K562 (cell line): ENCODE data around the gene CHAT. TPM values are rescaled to one million over a fixed set of nuclear protein-coding genes. Genes with fewer than 3 reads are reported as not detected.

Source experiments
- ATAC-seq: fragments of 200-7000 bp; cut with Tn5 transposase; 3 replicates; pipeline ENCODE4 v1.9.1; 2020; ENCODE audit warnings: moderate library complexity
- BruUV-seq: library from RNA; stranded (reverse); fragments of 400-500 nt; replicated peaks from 2 replicates; lab custom pipeline; 2021; lab: Mats Ljungman, UMichigan
- CTCF ChIA-PET: fragments of 300-600 bp; formaldehyde crosslinking; extraction: SDS; loops from one replicate; lab custom pipeline; 2021; ENCODE audit warnings: low intra/inter-chr PET ratio; lab: Yijun Ruan, JAX
- POLR2A ChIA-PET: fragments of 300-600, 350-650 bp; sonication (Branson Sonifier 250); formaldehyde crosslinking; extraction: SDS; loops from one replicate; lab custom pipeline; 2021; ENCODE audit warnings: antibody characterized with exemption, inconsistent platforms; lab: Yijun Ruan, JAX
- DNase-seq, 4 experiments: peaks; one replicate each; pipeline versions ENCODE4 v3.0.0 to v3.0.0-alpha.2; 2011 to 2018; ENCODE audit warnings: low spot score in 3 of 4, mixed read lengths in 3 of 4; ENCODE audit errors: extremely low read depth in 1 of 4
- FAIRE-seq: peaks from 2 replicates; lab custom pipeline; 2011; peaks lifted over from hg19 to GRCh38; lab: Jason Lieb, UNC
- H2AFZ ChIP-seq: 2 replicates; pipeline ENCODE4 v1.6.0; 2011; ENCODE audit warnings: low read depth, low read length, control low read depth, inconsistent platforms
- H3K27ac ChIP-seq: fragments of 200-600 bp; 3 replicates; pipeline ENCODE4 v1.8.0; 2011; ENCODE audit warnings: low read depth, mild to moderate bottlenecking, control low read depth, inconsistent platforms, low read length, moderate library complexity, mixed read lengths; ENCODE audit errors: extremely low read depth
- H3K27me3 ChIP-seq, 2 experiments: fragments of 300-600 bp in 1 of 2; 2 replicates in 1 of 2; 3 replicates in 1 of 2; pipeline versions ENCODE4 v1.6.0 to v1.8.0; 2011; ENCODE audit warnings: inconsistent platforms in 2 of 2, low read length in 2 of 2, mild to moderate bottlenecking in 1 of 2, mixed read lengths in 1 of 2, moderate library complexity in 1 of 2; ENCODE audit not compliant: control insufficient read depth in 2 of 2, insufficient read depth in 2 of 2
- H3K36me3 ChIP-seq: fragments of 300-600 bp; 3 replicates; pipeline ENCODE4 v1.8.0; 2011; ENCODE audit warnings: mild to moderate bottlenecking, low read length, inconsistent platforms; ENCODE audit not compliant: control insufficient read depth, insufficient read depth
- H3K4me1 ChIP-seq, 2 experiments: fragments of 200-600 bp in 1 of 2; replicated peaks in 1 of 2; 2 replicates in 1 of 2; 3 replicates in 1 of 2; pipeline versions ENCODE4 v1.5.1 to v1.8.0; 2011; ENCODE audit warnings: inconsistent platforms in 2 of 2, low read length in 2 of 2, mild to moderate bottlenecking in 1 of 2, mixed read lengths in 1 of 2, moderate library complexity in 1 of 2; ENCODE audit not compliant: control insufficient read depth in 2 of 2, insufficient read depth in 2 of 2
- H3K4me2 ChIP-seq: 2 replicates; pipeline ENCODE4 v1.6.1; 2011; ENCODE audit warnings: low read length, control low read depth, inconsistent platforms, mixed read lengths; ENCODE audit not compliant: insufficient read depth
- H3K4me3 ChIP-seq: fragments of 200-600 bp; sonication (generic), shearing (Covaris generic); 2 replicates; pipeline ENCODE4 v1.5.1; 2016; ENCODE audit warnings: control low read depth, inconsistent platforms
- H3K79me2 ChIP-seq: fragments of 200-600 bp; 3 replicates; pipeline ENCODE4 v1.8.0; 2011; ENCODE audit warnings: low read length, inconsistent platforms; ENCODE audit not compliant: control insufficient read depth, insufficient read depth
- H3K9ac ChIP-seq, 2 experiments: 2 replicates each; pipeline versions ENCODE4 v1.6.0 to v1.6.1; 2011; ENCODE audit warnings: low read depth in 2 of 2, low read length in 2 of 2, control low read depth in 1 of 2, inconsistent platforms in 1 of 2, mild to moderate bottlenecking in 1 of 2, mixed read lengths in 1 of 2; ENCODE audit not compliant: insufficient read depth in 1 of 2
- H3K9me1 ChIP-seq: one replicate; pipeline ENCODE4 v1.6.0; 2011; ENCODE audit warnings: inconsistent platforms, mild to moderate bottlenecking, low read length, moderate library complexity; ENCODE audit not compliant: control insufficient read depth, insufficient read depth
- H3K9me3 ChIP-seq: replicated peaks from 2 replicates; pipeline ENCODE4 v1.5.1; 2011; ENCODE audit warnings: low read depth, low read length, inconsistent platforms; ENCODE audit not compliant: control insufficient read depth, insufficient read depth
- H4K20me1 ChIP-seq: replicated peaks from 2 replicates; pipeline ENCODE4 v1.6.1; 2011; ENCODE audit warnings: low read length, inconsistent platforms, mixed read lengths; ENCODE audit not compliant: control insufficient read depth, insufficient read depth
- ETV5 ChIP-seq: sonication (generic); formaldehyde crosslinking; IDR thresholded peaks from 2 replicates; pipeline ENCODE4 v1.4.0; 2020; ENCODE audit warnings: low read depth, mild to moderate bottlenecking, missing genetic modification reagents
- NBN ChIP-seq: fragments of 450-650 bp; IDR thresholded peaks from 2 replicates; pipeline ENCODE4 v1.6.1; 2016; ENCODE audit warnings: low read depth, mild to moderate bottlenecking
- TAF15 ChIP-seq: fragments of 200-400 bp; formaldehyde crosslinking; IDR thresholded peaks from 2 replicates; pipeline ENCODE4 v1.6.1; 2017; ENCODE audit warnings: mild to moderate bottlenecking, low read depth, low read length, moderate library complexity
- THRA ChIP-seq: fragments of 450-650 bp; IDR thresholded peaks from 2 replicates; pipeline ENCODE4 v1.6.1; 2017; ENCODE audit warnings: mild to moderate bottlenecking, moderate library complexity
- WGBS: fragments of 100-300 bp; shearing (Covaris generic); methylation state at CpG from one replicate; pipeline ENCODE4 v1.1.6; 2016; ENCODE audit warnings: low coverage, mixed read lengths; ENCODE audit not compliant: insufficient coverage; ENCODE audit errors: missing lambda C conversion rate; 5-methylcytosine and 5-hydroxymethylcytosine counted together
- in situ Hi-C: fragments of 300-500 bp; cut with MboI; formaldehyde crosslinking; loops from 4 replicates; pipeline ENCODE4 v1.15.0; 2018; ENCODE audit warnings: inconsistent platforms, mixed read lengths
- intact Hi-C: fragments of 100-400 bp; cut with micrococcal nuclease; formaldehyde crosslinking; loops from 2 replicates; pipeline ENCODE4 v1.14.2; 2022
- polyA plus RNA-seq, 8 experiments: library from polyadenylated mRNA; depleted of rRNA in 4 of 8; stranded (reverse) in 5 of 8; unstranded in 3 of 8; fragments of >200 nt; fragmentation: Nextera tagmentation in 2 of 8; fragmentation: Illumina TruSeq in 1 of 8; extraction: Ambion mirVana in 2 of 8; extraction: Trizol in 1 of 8; gene quantifications; 2 replicates each; pipeline versions ENCODE4 v1.2.1 to v1.2.3, GENCODE V29; 2011 to 2014; ENCODE audit warnings: inconsistent platforms in 1 of 8, missing spikeins in 1 of 8
- total RNA-seq, 7 experiments: library from RNA; depleted of rRNA in 6 of 7; stranded (reverse); fragments of >200 nt in 6 of 7; fragmentation: Illumina TruSeq in 2 of 7; extraction: Trizol in 2 of 7; gene quantifications; 2 replicates each; pipeline versions ENCODE4 v1.2.1 to v1.2.3, GENCODE V29; 2011 to 2021; ENCODE audit warnings: low replicate concordance in 1 of 7
- TF ChIP-seq, protein P1 (sequence below), 2 experiments: fragments of 200-800 bp in 1 of 2; sonication (Bioruptor generic) in 1 of 2; sonication (generic) in 1 of 2; formaldehyde crosslinking in 1 of 2; IDR thresholded peaks in 1 of 2; conservative IDR thresholded peaks in 1 of 2; 2 replicates each; pipeline versions ENCODE4 v1.5.0 to v1.6.1; 2016 to 2020; ENCODE audit warnings: missing compliant biosample characterization in 1 of 2, missing genetic modification characterization in 1 of 2, missing genetic modification reagents in 1 of 2

CHAT gene
- total and polyA plus RNA-seq, 9 of the 15 experiments (the other 6 are each of a cell fraction or from before 2014, with no cell fraction given): not detected

GRCh38 chr10:49650724-49651034 is 36.8 kb downstream of the CHAT start (continued):
- TF ChIP-seq, protein P1, sequence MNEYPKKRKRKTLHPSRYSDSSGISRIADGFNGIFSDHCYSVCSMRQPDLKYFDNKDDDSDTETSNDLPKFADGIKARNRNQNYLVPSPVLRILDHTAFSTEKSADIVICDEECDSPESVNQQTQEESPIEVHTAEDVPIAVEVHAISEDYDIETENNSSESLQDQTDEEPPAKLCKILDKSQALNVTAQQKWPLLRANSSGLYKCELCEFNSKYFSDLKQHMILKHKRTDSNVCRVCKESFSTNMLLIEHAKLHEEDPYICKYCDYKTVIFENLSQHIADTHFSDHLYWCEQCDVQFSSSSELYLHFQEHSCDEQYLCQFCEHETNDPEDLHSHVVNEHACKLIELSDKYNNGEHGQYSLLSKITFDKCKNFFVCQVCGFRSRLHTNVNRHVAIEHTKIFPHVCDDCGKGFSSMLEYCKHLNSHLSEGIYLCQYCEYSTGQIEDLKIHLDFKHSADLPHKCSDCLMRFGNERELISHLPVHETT (CRISPR knock-in tag; conservative IDR thresholded peaks at IDR 0.05 in 1 of 2, IDR thresholded peaks at IDR 0.05 in 1 of 2): no peak
- TF ChIP-seq ETV5: no peak

DNA sequence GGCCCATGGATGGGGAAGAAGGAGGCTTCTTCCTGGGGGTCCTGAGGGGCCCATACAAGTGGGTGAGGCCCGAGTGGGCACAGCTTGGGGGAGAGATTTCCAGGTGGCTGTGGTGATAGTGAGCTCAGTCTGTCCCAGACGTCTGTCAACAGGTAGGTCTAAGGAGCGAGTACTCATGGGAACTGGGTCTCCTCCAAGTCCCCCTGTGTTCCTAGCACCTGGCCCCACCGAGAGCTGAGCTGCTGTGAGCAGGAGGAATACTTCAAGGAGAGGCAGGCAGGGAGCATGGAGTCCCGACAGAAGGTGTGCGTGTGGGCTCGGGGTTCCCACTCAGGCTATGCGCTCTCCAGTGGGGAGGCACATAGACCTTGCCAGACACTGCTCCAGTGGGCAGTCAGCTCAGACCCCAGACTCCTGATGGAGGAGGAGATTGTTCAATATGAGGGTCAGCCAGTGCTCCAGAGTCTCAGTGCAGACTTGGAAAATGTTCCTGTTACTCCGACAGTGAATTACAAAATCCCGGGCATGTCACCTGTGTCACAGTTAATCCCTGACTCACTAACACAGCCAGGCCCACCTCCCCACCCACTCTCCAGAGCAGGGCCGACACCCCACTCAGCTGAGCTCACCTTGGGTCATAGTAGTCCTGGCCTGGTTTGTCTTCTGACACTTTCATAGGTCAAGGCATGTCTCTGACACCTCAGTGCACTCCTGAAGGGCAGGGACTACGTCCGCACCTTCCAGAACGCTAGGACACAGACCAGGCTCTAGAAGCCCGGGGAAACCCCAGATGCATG is 37.4 kb downstream of the CHAT start:
- TF ChIP-seq THRA (no peak), NBN (no peak), TAF15 (no peak)
- TF ChIP-seq, all 486 proteins: peak for 0
- no peaks in the 10 kb centered on the region for H3K9me1 ChIP-seq
- no peak overlapping the region for H3K27ac ChIP-seq
- H3K4me2 ChIP-seq: no peak overlapping the region
- POLR2A ChIA-PET: interaction anchor here (0.6 kb wide), 2 partner anchors 183 to 979 kb away, joined by 3 read pairs; no protein-coding TSS in a partner anchor
- WGBS: 2% methylated on average over 15 of the region's 15 CpGs
- BruUV-seq: no TSS peak
- DNase-seq (no peak), FAIRE-seq (no peak), ATAC-seq (no peak)
- CTCF ChIA-PET: no interaction called here
- H2AFZ ChIP-seq: no peak overlapping the region
- H4K20me1 ChIP-seq: peaks cover 14% of the 10 kb centered on the region
- H3K27me3 ChIP-seq: peaks cover 34 to 74% of the 10 kb centered on the region in 2 experiments; a peak in 4 of 5 replicates
- no peaks in the 10 kb centered on the region for H3K79me2 ChIP-seq
- peaks cover 0 to 6% of the 10 kb centered on the region in 2 experiments; a peak in 1 of 5 replicates for H3K4me1 ChIP-seq
- H3K36me3 ChIP-seq: no peaks in the 10 kb centered on the region
- intact Hi-C loops: no loop called here
- in situ Hi-C loops: no loop called here
- H3K9ac ChIP-seq: no peak overlapping the region
- H3K4me3 ChIP-seq: no peak overlapping the region
- no peaks in the 10 kb centered on the region for H3K9me3 ChIP-seq
